ENCODE results near the gene HTR1E.

DNA sequence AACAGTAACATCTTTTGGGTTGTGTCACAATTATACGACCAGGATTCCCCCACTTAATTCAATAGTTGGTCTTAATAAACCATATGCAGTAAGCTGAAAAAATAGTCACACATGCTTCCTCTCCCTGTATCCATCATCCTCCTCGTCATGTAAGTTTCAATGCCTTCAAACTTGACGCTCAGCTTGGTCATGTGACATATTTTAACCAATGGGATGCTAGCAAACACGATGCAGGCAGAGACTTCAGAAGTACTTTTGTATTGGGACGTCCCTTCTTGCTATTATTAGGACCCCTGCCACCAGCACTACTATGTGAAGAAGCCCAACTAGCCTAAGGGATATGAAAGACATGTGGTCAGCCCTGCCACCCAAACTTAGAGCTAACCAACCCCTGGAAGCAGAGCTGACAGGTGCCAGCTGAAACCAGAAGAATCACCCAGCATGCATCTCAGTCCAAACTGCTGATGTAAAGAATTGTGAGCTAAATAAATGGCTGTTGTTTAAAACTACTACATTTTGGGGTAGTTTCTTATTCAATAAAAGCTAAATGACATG lies 108.3 kb downstream of the HTR1E start:
- no peak for TF ChIP-seq YY1 (IDR thresholded peaks at IDR 0.05; ENCODE audit: insufficient read depth, insufficient read length)
- TF ChIP-seq SUZ12 (IDR thresholded peaks at IDR 0.05; ENCODE audit: extremely low read depth, insufficient read depth, insufficient read length), result no peak

Data from NT2/D1 (cell line).